ENCODE results near the gene UGT1A5.
"Not testable (repeated sequence)": the region's sequence is repeated elsewhere in the genome, so short reads cannot be mapped to it uniquely, and the experiment has no call there.

UGT1A5 gene

DNA sequence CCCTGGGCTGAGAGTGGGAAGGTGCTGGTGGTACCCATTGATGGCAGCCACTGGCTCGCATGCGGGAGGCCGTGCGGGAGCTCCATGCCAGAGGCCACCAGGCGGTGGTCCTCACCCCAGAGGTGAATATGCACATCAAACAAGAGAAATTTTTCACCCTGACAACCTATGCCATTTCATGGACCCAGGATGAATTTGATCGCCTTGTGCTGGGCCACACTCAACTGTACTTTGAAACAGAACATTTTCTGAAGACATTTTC is 34.5 kb downstream of the UGT1A5 start:
- Mint-ChIP-seq H3K9me3 (ENCODE audit: low read depth) (peaks cover 10% of the 10 kb centered on the region), H3K36me3 (peaks cover 2% of the 10 kb centered on the region), H3K27me3 (peaks cover 16% of the 10 kb centered on the region), H3K27ac (no peak overlapping the region), H3K4me1 (ENCODE audit: low read depth) (no peaks in the 10 kb centered on the region), H3K4me3 (no peak overlapping the region)

DNA sequence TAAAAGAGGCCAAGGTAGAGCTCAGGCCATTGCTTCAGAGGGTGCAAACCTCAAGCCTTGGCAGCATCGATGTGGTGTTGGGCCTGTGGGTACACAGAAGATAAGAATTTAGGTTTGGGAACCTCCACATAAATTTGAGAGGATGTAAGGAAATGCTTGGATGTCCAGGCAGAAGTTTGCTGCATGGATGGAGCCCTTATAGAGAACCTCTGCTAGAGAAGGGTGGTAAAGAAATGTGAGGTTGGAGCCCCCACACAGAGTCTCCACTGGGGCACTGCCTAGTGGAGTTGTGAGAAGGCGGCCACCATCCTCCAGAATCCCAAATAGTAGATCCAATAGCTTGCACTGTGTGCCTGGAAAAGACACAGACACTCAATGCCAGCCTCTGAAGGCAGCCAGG is 38.0 kb downstream of the UGT1A5 start:
- not testable (repeated sequence) for H3K4me3 Mint-ChIP-seq; H3K9me3 Mint-ChIP-seq (ENCODE audit: low read depth); H3K4me1 Mint-ChIP-seq (ENCODE audit: low read depth); H3K36me3 Mint-ChIP-seq; H3K27ac Mint-ChIP-seq
- peaks cover 15% of the 10 kb centered on the region for H3K27me3 Mint-ChIP-seq

DNA sequence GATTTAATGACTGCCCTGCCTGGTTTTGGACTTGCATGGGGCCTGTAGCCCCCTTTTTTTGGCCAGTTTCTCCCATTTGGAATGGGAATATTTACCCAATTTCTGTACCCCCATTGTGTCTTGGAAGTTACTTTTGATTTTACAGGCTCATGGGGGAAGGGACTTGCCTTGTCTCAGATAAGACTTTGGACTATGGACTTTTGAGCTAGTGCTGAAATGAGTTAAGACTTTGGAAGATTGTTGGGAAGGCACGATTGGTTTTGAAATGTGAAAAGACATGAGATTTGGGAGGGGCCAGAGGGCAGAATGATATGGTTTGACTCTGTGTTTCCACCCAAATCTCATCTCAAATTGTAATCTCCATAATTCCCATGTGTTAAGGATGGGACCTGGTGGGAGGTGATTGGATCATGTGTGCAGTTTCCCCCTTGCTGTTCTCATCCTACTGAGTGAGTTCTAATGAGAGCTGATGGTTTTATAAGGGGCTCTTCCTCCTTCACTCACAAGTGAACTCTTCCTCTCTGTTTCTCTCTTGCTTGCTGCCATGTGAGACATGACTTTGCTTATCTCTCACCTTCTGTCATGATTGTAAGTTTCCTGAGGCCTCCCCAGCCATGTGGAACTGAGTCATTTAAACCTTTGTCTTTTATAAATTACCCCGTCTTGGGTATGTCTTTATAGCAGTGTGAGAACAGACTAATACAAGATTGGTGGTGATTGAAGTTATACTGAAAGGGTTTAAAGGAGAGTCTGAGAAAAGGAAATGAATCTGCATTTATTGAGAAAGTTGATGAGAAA is 38.7 kb downstream of the UGT1A5 start:
- H3K4me3 Mint-ChIP-seq; H3K9me3 Mint-ChIP-seq (ENCODE audit: low read depth): not testable (repeated sequence)
- H3K27me3 Mint-ChIP-seq = peaks cover 15% of the 10 kb centered on the region

DNA sequence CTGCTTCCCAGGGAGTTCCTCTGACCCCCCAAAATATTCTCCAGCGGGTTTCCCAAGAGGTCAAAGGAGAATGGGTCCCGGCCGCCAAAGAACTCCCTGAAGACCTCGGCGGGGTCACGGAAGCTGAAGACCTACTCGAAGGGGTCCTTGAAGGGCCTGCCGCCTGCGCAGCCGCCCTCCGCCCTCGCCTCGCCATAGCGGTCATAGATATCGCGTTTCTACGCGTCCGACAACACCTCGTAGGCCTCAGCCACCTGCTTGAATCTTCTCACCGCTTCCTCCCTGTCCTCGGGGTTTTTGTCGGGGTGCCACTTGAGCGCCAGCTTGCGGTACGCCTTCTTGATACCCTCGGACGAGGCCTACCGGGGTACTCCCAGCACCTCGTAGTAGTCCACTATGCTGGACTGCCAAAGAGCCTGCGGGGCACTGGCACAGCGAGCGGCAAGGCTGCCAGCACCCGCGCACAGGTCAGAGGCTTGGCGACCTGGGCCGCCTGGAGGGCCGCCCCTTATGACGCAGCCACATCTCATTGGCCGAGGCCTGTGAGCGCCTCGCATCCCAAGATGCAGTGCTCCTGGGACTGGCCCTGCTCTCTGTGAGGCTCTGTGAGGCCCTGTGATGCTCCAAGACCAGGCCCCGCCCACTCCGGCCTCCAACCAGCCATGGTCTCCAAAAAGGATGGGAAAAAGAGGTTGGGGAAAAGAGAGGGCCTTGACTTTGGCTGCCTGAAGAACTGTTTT is 42.3 kb downstream of the UGT1A5 start:
- Mint-ChIP-seq H3K9me3 (ENCODE audit: low read depth) (peaks cover 6% of the 10 kb centered on the region), H3K36me3 (peaks cover 2% of the 10 kb centered on the region), H3K27ac (no peak overlapping the region), H3K4me1 (ENCODE audit: low read depth) (no peaks in the 10 kb centered on the region), H3K27me3 (peaks cover 6% of the 10 kb centered on the region), H3K4me3 (no peak overlapping the region)

More for the DNA sequence above, 38.7 kb downstream of the UGT1A5 start:
- not testable (repeated sequence) for H3K27ac Mint-ChIP-seq; H3K36me3 Mint-ChIP-seq; H3K4me1 Mint-ChIP-seq (ENCODE audit: low read depth)

DNA sequence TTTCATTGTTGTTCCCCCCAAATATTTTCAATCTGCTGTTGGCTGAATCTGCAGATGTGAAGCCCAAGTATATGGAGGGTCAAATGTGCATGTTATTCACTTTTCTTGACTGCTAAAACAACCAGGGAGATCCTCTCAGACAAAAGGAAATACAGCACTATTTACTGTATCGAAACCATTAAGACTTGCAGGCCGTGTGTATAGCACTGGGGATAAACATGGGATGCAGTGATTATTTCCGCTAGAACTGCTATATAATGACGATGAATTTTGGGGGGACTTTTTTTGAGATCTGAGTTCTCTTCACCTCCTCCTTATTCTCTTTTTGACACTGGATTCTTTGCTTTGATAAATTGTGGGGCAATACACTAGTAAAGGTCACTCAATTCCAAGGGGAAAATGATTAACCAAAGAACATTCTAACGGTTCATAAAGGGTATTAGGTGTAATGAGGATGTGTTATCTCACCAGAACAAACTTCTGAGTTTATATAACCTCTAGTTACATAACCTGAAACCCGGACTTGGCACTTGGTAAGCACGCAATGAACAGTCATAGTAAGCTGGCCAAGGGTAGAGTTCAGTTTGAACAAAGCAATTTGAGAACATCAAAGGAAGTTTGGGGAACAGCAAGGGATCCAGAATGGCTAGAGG is 43.8 kb downstream of the UGT1A5 start:
- Mint-ChIP-seq H3K27me3 (peaks cover 5% of the 10 kb centered on the region), H3K9me3 (ENCODE audit: low read depth) (peaks cover 2% of the 10 kb centered on the region), H3K27ac (no peak overlapping the region), H3K4me1 (ENCODE audit: low read depth) (no peaks in the 10 kb centered on the region), H3K4me3 (no peak overlapping the region), H3K36me3 (peaks cover 1% of the 10 kb centered on the region)

DNA sequence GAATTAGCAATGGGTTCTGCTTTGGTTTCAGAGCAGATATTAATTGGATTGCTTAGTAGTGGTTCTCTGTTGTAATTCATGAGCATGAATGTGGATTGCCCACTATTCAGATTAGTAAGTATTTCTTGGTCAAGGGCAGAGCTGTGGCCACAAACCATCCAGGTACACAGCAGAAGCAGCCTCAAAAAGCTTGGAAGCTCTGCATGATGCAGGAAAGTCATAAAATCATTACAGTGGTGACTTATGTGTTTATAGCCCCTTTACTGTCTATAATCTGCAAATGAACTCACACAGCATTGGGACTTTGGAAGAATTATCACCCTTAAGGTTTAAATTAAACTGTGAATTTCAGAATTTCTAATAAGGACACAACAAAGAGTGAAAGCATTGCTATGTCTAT is 45.4 kb downstream of the UGT1A5 start:
- H3K4me1 Mint-ChIP-seq (ENCODE audit: low read depth) = no peaks in the 10 kb centered on the region
- no peaks in the 10 kb centered on the region for H3K9me3 Mint-ChIP-seq (ENCODE audit: low read depth)
- H3K4me3 Mint-ChIP-seq = no peak overlapping the region
- no peaks in the 10 kb centered on the region for H3K36me3 Mint-ChIP-seq
- H3K27me3 Mint-ChIP-seq = no peaks in the 10 kb centered on the region
- no peak overlapping the region for H3K27ac Mint-ChIP-seq

DNA sequence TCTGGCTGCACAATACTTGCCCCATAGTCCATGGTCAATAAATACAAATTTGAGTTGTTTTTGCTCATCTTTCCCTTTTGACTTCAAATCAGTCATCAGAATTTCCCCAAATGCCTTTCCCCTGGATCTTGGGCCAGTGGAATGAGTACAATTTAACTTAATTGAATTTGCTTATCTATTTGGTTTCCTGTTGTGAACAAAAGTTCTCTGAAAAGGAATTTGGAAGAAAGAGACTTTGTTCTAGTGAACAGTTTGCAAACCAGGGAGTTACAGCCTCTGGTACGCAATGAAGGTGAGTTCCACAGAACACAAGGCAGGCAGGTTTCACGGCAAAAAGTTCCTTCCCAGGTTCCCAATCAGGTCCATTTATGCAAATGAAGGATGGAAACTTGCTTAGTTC is 46.1 kb downstream of the UGT1A5 start:
- no peaks in the 10 kb centered on the region for H3K4me1 Mint-ChIP-seq (ENCODE audit: low read depth)

DNA sequence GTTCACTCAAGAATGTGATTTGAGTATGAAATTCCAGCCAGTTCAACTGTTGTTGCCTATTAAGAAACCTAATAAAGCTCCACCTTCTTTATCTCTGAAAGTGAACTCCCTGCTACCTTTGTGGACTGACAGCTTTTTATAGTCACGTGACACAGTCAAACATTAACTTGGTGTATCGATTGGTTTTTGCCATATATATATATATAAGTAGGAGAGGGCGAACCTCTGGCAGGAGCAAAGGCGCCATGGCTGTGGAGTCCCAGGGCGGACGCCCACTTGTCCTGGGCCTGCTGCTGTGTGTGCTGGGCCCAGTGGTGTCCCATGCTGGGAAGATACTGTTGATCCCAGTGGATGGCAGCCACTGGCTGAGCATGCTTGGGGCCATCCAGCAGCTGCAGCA is 47.3 kb downstream of the UGT1A5 start, which contains the start of gene UGT1A1:
Gene UGT1A1 (plus strand): TSS at position 228 of the 400 bp plus-strand sequence. CDS start 18 bp downstream, at position 246.
- Mint-ChIP-seq H3K36me3 (no peaks in the 10 kb centered on the region), H3K27me3 (peaks cover 5% of the 10 kb centered on the region), H3K4me3 (no peak within 1 kb of the TSS), H3K27ac (no peak within 1 kb of the TSS), H3K4me1 (ENCODE audit: low read depth) (no peaks in the 10 kb centered on the region), H3K9me3 (ENCODE audit: low read depth) (no peaks in the 10 kb centered on the region)

More for the DNA sequence above, 46.1 kb downstream of the UGT1A5 start:
- Mint-ChIP-seq H3K27me3 (peaks cover 5% of the 10 kb centered on the region), H3K9me3 (ENCODE audit: low read depth) (no peaks in the 10 kb centered on the region), H3K36me3 (no peaks in the 10 kb centered on the region), H3K4me3 (no peak overlapping the region), H3K27ac (no peak overlapping the region)

DNA sequence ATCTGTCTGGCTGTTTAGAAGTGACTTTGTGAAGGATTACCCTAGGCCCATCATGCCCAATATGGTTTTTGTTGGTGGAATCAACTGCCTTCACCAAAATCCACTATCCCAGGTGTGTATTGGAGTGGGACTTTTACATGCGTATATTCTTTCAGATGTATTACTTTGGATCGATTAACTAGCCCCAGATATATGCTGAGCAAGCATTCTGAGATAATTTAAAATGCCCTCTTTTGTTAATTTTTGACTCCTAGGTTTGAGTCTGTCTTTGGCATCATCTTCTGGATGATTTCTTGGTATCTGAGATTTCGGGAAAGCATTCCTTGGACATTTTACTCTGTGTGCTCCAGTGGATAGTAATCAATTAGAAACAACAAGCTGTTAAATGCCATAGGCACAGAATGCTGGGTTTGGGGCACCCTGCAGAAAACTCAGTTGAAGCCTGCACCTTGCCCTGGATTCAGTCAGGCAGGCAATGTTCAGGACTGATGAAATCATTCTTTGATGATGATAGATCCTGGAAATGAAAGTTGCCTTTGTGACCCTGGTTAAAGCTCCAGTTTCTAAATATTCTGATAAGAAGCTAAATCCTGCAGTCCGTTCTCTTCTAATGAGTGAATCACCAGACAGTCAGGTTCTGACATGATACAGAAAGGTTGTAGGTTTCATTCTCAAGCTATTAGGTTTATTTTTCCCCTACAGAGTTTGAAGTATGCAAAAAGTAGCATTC is 48.5 kb downstream of the UGT1A5 start:
- H3K36me3 Mint-ChIP-seq = no peaks in the 10 kb centered on the region
- peaks cover 7% of the 10 kb centered on the region for H3K27me3 Mint-ChIP-seq

DNA sequence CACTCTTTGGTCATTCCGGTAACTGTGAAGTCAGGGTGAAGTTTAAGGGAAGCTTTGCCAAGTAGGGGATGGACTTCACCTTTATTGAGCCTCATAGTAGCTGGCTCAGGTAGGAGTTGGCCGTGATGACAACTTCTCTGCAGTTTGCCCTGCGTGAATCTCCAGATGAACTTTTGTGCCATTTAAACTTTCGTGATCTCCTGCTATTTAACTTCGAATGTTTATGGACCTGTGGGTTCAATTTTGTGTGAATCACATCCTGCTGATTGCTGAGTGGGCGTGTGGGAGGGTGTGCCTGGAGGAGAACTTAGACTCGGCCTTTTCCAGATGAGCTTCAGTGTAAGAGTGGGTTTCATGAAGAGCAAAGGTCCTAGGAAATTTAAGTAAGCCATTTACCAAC is 51.6 kb downstream of the UGT1A5 start:
- Mint-ChIP-seq H3K4me1 (ENCODE audit: low read depth) (no peaks in the 10 kb centered on the region), H3K27ac (no peak overlapping the region), H3K27me3 (peaks cover 13% of the 10 kb centered on the region), H3K9me3 (ENCODE audit: low read depth) (no peaks in the 10 kb centered on the region), H3K36me3 (no peaks in the 10 kb centered on the region), H3K4me3 (no peak overlapping the region)

More for the DNA sequence above, 48.5 kb downstream of the UGT1A5 start:
- H3K4me3 Mint-ChIP-seq = no peak overlapping the region
- H3K4me1 Mint-ChIP-seq (ENCODE audit: low read depth) = no peaks in the 10 kb centered on the region
- H3K27ac Mint-ChIP-seq = no peak overlapping the region
- H3K9me3 Mint-ChIP-seq (ENCODE audit: low read depth) = no peaks in the 10 kb centered on the region

DNA sequence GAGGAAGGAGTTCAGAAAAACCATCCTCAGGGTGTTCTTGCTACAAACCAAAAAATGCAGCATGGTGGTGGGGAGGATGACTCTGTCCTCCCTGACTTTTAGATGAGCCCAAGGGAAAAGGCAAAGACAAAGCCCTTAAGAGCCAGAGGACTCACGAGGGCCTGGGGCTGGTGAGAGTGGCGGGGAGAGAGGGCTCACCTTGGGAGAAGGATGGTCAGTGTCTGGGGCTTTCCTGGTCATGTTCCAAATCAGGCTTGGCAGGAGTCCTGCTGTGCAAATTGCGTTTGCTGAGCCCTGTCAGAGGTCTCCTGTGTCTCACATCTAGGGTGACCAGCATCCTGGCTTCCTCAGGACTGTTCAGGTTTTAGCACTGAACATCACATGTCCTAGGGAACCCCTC is 52.1 kb downstream of the UGT1A5 start:
- Mint-ChIP-seq H3K4me3 (no peak overlapping the region), H3K27ac (no peak overlapping the region), H3K4me1 (ENCODE audit: low read depth) (no peaks in the 10 kb centered on the region), H3K9me3 (ENCODE audit: low read depth) (no peaks in the 10 kb centered on the region), H3K27me3 (peaks cover 13% of the 10 kb centered on the region), H3K36me3 (no peaks in the 10 kb centered on the region)

DNA sequence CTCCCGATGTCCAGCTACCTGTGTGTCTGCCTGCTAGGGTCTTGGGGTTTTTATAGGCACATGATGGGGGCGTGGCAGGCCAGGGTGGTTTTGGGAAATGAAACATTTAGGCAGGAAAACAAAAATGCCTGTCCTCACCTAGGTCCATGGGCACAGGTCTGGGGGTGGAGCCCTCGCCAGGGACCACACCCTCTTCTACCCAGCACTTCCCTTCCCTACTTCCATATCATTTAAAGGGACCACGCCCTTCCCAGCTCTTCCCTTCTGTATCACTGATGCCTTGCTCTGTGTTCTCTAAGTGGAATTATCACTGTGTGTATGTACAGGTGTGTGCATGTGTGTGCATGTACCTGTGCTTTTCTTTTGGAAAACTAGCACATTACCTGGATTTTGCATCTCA is 53.7 kb downstream of the UGT1A5 start:
- H3K4me3 Mint-ChIP-seq = no peak overlapping the region
- no peaks in the 10 kb centered on the region for H3K9me3 Mint-ChIP-seq (ENCODE audit: low read depth)
- no peaks in the 10 kb centered on the region for H3K4me1 Mint-ChIP-seq (ENCODE audit: low read depth)
- no peaks in the 10 kb centered on the region for H3K36me3 Mint-ChIP-seq
- H3K27ac Mint-ChIP-seq = no peak overlapping the region
- peaks cover 15% of the 10 kb centered on the region for H3K27me3 Mint-ChIP-seq

DNA sequence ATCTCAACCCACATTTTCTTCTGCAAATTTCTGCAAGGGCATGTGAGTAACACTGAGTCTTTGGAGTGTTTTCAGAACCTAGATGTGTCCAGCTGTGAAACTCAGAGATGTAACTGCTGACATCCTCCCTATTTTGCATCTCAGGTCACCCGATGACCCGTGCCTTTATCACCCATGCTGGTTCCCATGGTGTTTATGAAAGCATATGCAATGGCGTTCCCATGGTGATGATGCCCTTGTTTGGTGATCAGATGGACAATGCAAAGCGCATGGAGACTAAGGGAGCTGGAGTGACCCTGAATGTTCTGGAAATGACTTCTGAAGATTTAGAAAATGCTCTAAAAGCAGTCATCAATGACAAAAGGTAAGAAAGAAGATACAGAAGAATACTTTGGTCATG is 55.4 kb downstream of the UGT1A5 start:
- Mint-ChIP-seq H3K27ac (no peak overlapping the region), H3K4me1 (ENCODE audit: low read depth) (no peaks in the 10 kb centered on the region), H3K9me3 (ENCODE audit: low read depth) (no peaks in the 10 kb centered on the region), H3K36me3 (no peaks in the 10 kb centered on the region), H3K4me3 (no peak overlapping the region), H3K27me3 (peaks cover 15% of the 10 kb centered on the region)

DNA sequence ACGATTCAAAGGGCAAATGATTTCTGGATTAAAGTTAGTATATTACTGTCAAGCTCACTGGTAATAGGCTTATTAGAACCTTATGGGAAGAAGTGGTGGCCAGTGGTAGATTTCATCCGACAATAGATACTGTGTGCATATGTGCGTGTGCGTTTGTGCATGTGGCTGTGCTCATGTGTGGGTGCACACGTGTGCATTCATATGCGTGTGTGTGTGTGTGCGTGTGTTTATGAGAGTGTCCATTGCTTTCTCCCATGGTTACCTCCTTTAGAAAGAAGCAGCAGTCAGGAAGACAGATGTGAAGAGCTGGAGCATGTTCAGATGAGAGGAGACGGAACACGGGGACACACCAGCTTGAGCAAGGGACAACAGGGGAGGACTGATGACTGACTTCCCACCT is 56.6 kb downstream of the UGT1A5 start:
- H3K27ac Mint-ChIP-seq = no peak overlapping the region
- H3K4me3 Mint-ChIP-seq = no peak overlapping the region
- no peaks in the 10 kb centered on the region for H3K36me3 Mint-ChIP-seq

DNA sequence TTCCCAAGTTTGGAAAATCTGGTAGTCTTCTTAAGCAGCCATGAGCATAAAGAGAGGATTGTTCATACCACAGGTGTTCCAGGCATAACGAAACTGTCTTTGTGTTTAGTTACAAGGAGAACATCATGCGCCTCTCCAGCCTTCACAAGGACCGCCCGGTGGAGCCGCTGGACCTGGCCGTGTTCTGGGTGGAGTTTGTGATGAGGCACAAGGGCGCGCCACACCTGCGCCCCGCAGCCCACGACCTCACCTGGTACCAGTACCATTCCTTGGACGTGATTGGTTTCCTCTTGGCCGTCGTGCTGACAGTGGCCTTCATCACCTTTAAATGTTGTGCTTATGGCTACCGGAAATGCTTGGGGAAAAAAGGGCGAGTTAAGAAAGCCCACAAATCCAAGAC is 59.4 kb downstream of the UGT1A5 start:
- Mint-ChIP-seq H3K9me3 (ENCODE audit: low read depth) (peaks cover 9% of the 10 kb centered on the region), H3K4me1 (ENCODE audit: low read depth) (no peaks in the 10 kb centered on the region), H3K36me3 (no peaks in the 10 kb centered on the region), H3K27me3 (peaks cover 7% of the 10 kb centered on the region), H3K4me3 (no peak overlapping the region), H3K27ac (no peak overlapping the region)

More for the DNA sequence above, 56.6 kb downstream of the UGT1A5 start:
- Mint-ChIP-seq H3K4me1 (ENCODE audit: low read depth) (no peaks in the 10 kb centered on the region), H3K27me3 (peaks cover 9% of the 10 kb centered on the region), H3K9me3 (ENCODE audit: low read depth) (no peaks in the 10 kb centered on the region)

All from activated naive CD8-positive, alpha-beta T cell (primary cell).